ENCODE measurements around the gene MAN1C1. TPM values are rescaled to one million over a fixed set of nuclear protein-coding genes. Genes with fewer than 3 reads are reported as not detected.

MAN1C1 gene
- total RNA-seq, 2 experiments from 2014 or later = 16.8 to 17.9 TPM

Other genes starting within 250 kb of the MAN1C1 start
- under 1 TPM in 1 of 2 experiments, not detected in 1; 0.13 TPM for gene RHCE, start 196.0 kb upstream of the MAN1C1 start, total RNA-seq
- 10 to 100 TPM; 16.4 to 17.2 TPM for gene MACO1, start 185.9 kb upstream of the MAN1C1 start, total RNA-seq
- 10 to 100 TPM; 30.7 to 31.3 TPM for gene LDLRAP1, start 73.2 kb upstream of the MAN1C1 start, total RNA-seq
- gene SELENON, start 183.4 kb downstream of the MAN1C1 start, total RNA-seq = 1 to 10 TPM; 4.5 to 5.1 TPM
- gene MTFR1L, start 203.2 kb downstream of the MAN1C1 start, total RNA-seq = 10 to 100 TPM; 26.2 to 26.7 TPM
- 1 to 10 TPM; 7.8 to 9.1 TPM for gene AUNIP, start 242.7 kb downstream of the MAN1C1 start, total RNA-seq